ENCODE results near the gene TRPV5. TPM values are rescaled to one million over a fixed set of nuclear protein-coding genes. Genes with fewer than 3 reads are reported as not detected.

The TRPV5 gene
- total and polyA plus RNA-seq, 2 of the 4 experiments (the other 2 are of a cell fraction), result not detected

GRCh38 chr7:142956951-142957623 is 23.5 kb upstream of the TRPV5 start:
- H2BK15ac ChIP-seq (ENCODE audit: low read depth, low read length), result no peak overlapping the region
- no peak overlapping the region for H4K91ac ChIP-seq (ENCODE audit: insufficient read depth, low read depth, low read length)
- no peak overlapping the region for H3K14ac ChIP-seq (replicated peaks; ENCODE audit: low read depth, low read length)
- CTCF ChIA-PET, result interaction anchor here (0.6 kb wide), 1 partner anchor 46 kb away, joined by 3 read pairs; no protein-coding TSS in a partner anchor
- H3K23ac ChIP-seq (ENCODE audit: low read depth, low read length), result no peak overlapping the region
- H3K9ac ChIP-seq (ENCODE audit: low read depth, low read length), result no peak overlapping the region
- no peak overlapping the region for H4K8ac ChIP-seq (ENCODE audit: low read depth in 2 of 2, low read length in 2 of 2)
- 0% methylated on average over 1 of the region's 3 CpGs; no CpG with 5 or more reads in 1 of the 2 experiments for WGBS, 2 experiments (ENCODE audit: extremely low coverage in 2 of 2, insufficient read length in 1 of 2)
- no peaks in the 10 kb centered on the region for H3K36me3 ChIP-seq (ENCODE audit: control insufficient read depth, insufficient read depth, low read length)
- DNase-seq, result no peak
- dilution Hi-C loops (cut with HindIII; ENCODE audit: low sequenced_read_pairs, unreplicated experiment) (no loop called here), intact Hi-C loops (cut with micrococcal nuclease) (no loop called here), in situ Hi-C loops (cut with MboI; ENCODE audit: low sequenced_read_pairs) (no loop called here)
- H3K27me3 ChIP-seq (ENCODE audit: control insufficient read depth, insufficient read depth, low read length), result no peaks in the 10 kb centered on the region
- H3K9me1 ChIP-seq (ENCODE audit: insufficient read depth, low read length), result no peaks in the 10 kb centered on the region
- H2BK20ac ChIP-seq (ENCODE audit: low read depth, low read length), result no peak overlapping the region
- H2AK9ac ChIP-seq (replicated peaks; ENCODE audit: low read depth, low read length, poor library complexity), result no peak overlapping the region
- H4K20me1 ChIP-seq (ENCODE audit: insufficient read depth, low read length), result no peaks in the 10 kb centered on the region
- no peak overlapping the region for H3K4me3 ChIP-seq (ENCODE audit: insufficient read depth, low read depth, low read length)
- H2AFZ ChIP-seq (replicated peaks; ENCODE audit: low read length, poor library complexity), result no peak overlapping the region
- no peak overlapping the region for H2BK5ac ChIP-seq (ENCODE audit: low read depth, low read length, poor library complexity, severe bottlenecking)
- no peak overlapping the region for H3K4me2 ChIP-seq (ENCODE audit: low read depth, low read length)
- H3K18ac ChIP-seq (ENCODE audit: low read depth, low read length), result no peak overlapping the region
- no peak overlapping the region for H2BK120ac ChIP-seq (ENCODE audit: low read depth, low read length)
- no peak for TF ChIP-seq NFE2L2 (IDR thresholded peaks at IDR 0.05; ENCODE audit: low read depth, low read length)
- no peak for TF ChIP-seq RAD21 (IDR thresholded peaks at IDR 0.05; ENCODE audit: low read length)
- TF ChIP-seq, protein P1, sequence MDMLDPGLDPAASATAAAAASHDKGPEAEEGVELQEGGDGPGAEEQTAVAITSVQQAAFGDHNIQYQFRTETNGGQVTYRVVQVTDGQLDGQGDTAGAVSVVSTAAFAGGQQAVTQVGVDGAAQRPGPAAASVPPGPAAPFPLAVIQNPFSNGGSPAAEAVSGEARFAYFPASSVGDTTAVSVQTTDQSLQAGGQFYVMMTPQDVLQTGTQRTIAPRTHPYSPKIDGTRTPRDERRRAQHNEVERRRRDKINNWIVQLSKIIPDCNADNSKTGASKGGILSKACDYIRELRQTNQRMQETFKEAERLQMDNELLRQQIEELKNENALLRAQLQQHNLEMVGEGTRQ (IDR thresholded peaks at IDR 0.05; ENCODE audit: low read depth, low read length), result no peak
- no peak for TF ChIP-seq RFX5 (IDR thresholded peaks at IDR 0.05; ENCODE audit: low read depth, low read length)
- TF ChIP-seq POLR2A (IDR thresholded peaks at IDR 0.05; ENCODE audit: low read depth, low read length), result no peak
- TF ChIP-seq FOS (IDR thresholded peaks at IDR 0.05; ENCODE audit: low read depth, low read length), result no peak
- TF ChIP-seq BHLHE40 (IDR thresholded peaks at IDR 0.05; ENCODE audit: low read depth, low read length), result no peak
- H3K56ac ChIP-seq (ENCODE audit: extremely low read depth, insufficient read depth, low read length), result no peak overlapping the region
- H4K5ac ChIP-seq (ENCODE audit: low read depth, low read length), result no peak overlapping the region
- POLR2A ChIA-PET (ENCODE audit: unreplicated experiment), result no interaction called here
- H3K9me3 ChIP-seq (ENCODE audit: control insufficient read depth, insufficient read depth, low read length), result peaks cover 9% of the 10 kb centered on the region; the same call in 1 of the 2 replicates
- H3K4ac ChIP-seq (ENCODE audit: low read depth, low read length), result no peak overlapping the region
- no peak overlapping the region for H3K27ac ChIP-seq (ENCODE audit: insufficient read depth, low read length)
- no peak for ATAC-seq (ENCODE audit: low read depth)
- no peak overlapping the region for H2AK5ac ChIP-seq (ENCODE audit: low read depth, low read length)
- no peaks in the 10 kb centered on the region for H3K4me1 ChIP-seq (ENCODE audit: control insufficient read depth, insufficient read depth, low read length)
- no peaks in the 10 kb centered on the region for H3K79me1 ChIP-seq (ENCODE audit: low read depth in 1 of 2, low read length in 2 of 2)
- BruUV-seq (replicated peaks), result no TSS peak
